ENCODE results near the gene KRTAP5-8.

DNA sequence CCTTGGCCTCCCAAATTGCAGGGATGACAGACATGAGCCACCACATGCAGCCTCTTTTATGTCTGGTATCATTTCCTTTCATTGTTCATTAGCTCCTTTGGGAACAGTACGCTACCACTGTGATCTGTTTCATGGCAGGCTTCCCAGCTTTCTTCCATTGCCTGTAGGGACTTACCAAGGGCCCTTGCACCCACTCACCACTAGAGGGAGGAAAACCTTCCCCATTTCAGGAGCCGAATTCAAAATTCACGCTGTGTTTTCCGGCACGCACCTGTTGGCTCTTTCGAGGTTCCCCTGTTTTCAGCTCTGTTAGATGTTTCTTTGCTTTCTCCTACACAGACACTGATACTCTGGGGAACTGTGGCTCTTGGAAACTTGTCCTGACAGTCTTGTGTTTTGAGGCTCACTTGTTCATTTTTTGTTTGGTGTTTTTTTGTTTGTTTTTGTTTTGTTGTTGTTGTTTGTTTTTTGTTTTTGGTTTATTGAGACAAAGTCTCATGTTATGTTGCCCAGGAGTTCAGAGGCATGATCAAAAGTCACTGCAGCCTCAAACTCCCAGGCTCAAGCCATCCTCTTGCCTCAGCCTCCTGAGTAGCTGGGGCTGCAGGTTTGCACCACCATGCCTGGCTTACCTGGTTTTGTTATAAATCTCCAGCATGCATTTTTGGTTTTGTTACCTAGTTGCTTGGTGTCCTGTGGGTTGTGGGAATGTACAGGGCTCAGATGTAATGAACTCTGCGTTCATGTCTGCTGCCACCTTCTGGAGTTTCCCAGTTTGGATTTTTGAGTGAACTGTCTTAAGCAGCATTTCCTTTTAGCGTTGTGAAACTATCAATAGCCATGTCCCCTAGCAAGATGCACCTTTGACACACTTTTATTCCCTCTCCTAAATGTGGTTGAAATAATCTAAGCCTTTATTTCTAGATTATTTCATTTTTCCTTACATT is 42.5 kb downstream of the KRTAP5-8 start:
- TF ChIP-seq, protein P1, sequence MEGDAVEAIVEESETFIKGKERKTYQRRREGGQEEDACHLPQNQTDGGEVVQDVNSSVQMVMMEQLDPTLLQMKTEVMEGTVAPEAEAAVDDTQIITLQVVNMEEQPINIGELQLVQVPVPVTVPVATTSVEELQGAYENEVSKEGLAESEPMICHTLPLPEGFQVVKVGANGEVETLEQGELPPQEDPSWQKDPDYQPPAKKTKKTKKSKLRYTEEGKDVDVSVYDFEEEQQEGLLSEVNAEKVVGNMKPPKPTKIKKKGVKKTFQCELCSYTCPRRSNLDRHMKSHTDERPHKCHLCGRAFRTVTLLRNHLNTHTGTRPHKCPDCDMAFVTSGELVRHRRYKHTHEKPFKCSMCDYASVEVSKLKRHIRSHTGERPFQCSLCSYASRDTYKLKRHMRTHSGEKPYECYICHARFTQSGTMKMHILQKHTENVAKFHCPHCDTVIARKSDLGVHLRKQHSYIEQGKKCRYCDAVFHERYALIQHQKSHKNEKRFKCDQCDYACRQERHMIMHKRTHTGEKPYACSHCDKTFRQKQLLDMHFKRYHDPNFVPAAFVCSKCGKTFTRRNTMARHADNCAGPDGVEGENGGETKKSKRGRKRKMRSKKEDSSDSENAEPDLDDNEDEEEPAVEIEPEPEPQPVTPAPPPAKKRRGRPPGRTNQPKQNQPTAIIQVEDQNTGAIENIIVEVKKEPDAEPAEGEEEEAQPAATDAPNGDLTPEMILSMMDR (conservative IDR thresholded peaks at IDR 0.05; ENCODE audit: low read depth, low read length) = peak; percentile 64
- TF ChIP-seq EZH2 (IDR thresholded peaks at IDR 0.05; ENCODE audit: low read length, unreplicated experiment) = no peak
